Measurements from ENCODE around the gene PLXNA1.

DNA sequence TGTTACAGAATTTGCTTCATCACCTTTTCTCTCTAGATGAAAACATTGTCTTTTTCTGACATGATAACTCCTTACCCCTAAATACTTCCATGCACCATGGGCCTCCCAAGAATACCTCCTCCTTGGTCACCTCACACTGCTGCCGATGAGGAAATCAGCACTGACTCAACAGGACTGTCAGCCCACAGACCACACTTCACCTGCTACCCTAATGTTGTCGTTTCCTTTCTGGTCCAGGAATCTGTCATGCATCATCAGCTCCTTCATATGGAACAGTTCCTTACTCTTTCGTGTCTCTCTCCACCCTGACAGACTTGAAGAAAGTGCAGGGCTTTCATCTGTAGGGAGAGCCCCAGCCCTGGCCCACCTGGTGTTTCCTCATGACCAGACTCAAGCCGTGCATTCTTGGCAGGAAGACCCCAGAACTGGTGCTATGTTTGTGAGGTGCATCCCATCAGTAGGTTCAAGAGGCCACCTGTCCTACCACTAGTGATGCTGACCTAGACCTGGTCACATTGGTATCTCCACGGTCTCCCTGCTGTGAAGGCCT, 41.1 kb upstream of the PLXNA1 start:
- TF ChIP-seq, protein P1, sequence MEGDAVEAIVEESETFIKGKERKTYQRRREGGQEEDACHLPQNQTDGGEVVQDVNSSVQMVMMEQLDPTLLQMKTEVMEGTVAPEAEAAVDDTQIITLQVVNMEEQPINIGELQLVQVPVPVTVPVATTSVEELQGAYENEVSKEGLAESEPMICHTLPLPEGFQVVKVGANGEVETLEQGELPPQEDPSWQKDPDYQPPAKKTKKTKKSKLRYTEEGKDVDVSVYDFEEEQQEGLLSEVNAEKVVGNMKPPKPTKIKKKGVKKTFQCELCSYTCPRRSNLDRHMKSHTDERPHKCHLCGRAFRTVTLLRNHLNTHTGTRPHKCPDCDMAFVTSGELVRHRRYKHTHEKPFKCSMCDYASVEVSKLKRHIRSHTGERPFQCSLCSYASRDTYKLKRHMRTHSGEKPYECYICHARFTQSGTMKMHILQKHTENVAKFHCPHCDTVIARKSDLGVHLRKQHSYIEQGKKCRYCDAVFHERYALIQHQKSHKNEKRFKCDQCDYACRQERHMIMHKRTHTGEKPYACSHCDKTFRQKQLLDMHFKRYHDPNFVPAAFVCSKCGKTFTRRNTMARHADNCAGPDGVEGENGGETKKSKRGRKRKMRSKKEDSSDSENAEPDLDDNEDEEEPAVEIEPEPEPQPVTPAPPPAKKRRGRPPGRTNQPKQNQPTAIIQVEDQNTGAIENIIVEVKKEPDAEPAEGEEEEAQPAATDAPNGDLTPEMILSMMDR (IDR thresholded peaks at IDR 0.05; ENCODE audit: borderline replicate concordance, extremely low read depth, low read length, poor library complexity, severe bottlenecking): no peak
- TF ChIP-seq EZH2 (IDR thresholded peaks at IDR 0.05; ENCODE audit: borderline replicate concordance, low read depth, low read length, severe bottlenecking): no peak

All from DND-41 (cell line).